Natural killer cell (primary cell): ENCODE results near the gene IKBIP. TPM values are rescaled to one million over a fixed set of nuclear protein-coding genes. Genes with fewer than 3 reads are reported as not detected.

Experiments
- ATAC-seq, 3 donors: fragments of 150-1000 bp in 2 of 3; fragments of 200-7000 bp in 1 of 3; cut with Tn5 transposase; 1 replicate in 1 of 3; 2 replicates in 2 of 3; pipeline ENCODE4 v1.10.0; 2021; ENCODE audit warnings: mild to moderate bottlenecking in 2 of 3, moderate library complexity in 2 of 3
- DNase-seq, 2 donors: peaks; one replicate each; pipeline versions ENCODE4 v3.0.0 to v3.0.0-alpha.2; 2013 to 2021; ENCODE audit warnings: mixed read lengths in 1 of 2
- H3K27ac ChIP-seq: one replicate; pipeline ENCODE4 v1.5.1; 2013; ENCODE audit warnings: mild to moderate bottlenecking, low read length
- H3K27me3 ChIP-seq: one replicate; pipeline ENCODE4 v1.6.1; 2013; ENCODE audit warnings: low read length; ENCODE audit not compliant: control insufficient read depth, insufficient read depth
- H3K36me3 ChIP-seq: one replicate; pipeline ENCODE4 v1.6.1; 2013; ENCODE audit warnings: low read length; ENCODE audit not compliant: control insufficient read depth, insufficient read depth
- H3K4me1 ChIP-seq: one replicate; pipeline ENCODE4 v1.6.1; 2013; ENCODE audit warnings: low read length; ENCODE audit not compliant: control insufficient read depth, insufficient read depth
- H3K4me3 ChIP-seq: one replicate; pipeline ENCODE4 v1.5.1; 2013; ENCODE audit warnings: low read length
- H3K9me3 ChIP-seq: one replicate; pipeline ENCODE4 v1.6.1; 2013; ENCODE audit warnings: low read length; ENCODE audit not compliant: control insufficient read depth, insufficient read depth
- H3K27ac Mint-ChIP-seq, 2 donors: one replicate each; pipeline ENCODE4 v1.8.0; 2022; ENCODE audit warnings: mild to moderate bottlenecking in 2 of 2, mixed read lengths in 2 of 2, moderate library complexity in 1 of 2
- H3K27me3 Mint-ChIP-seq, 2 donors: one replicate each; pipeline ENCODE4 v1.8.0; 2022; ENCODE audit warnings: low read depth in 2 of 2, mixed read lengths in 2 of 2
- H3K36me3 Mint-ChIP-seq: one replicate; pipeline ENCODE4 v1.8.0; 2022; ENCODE audit warnings: mixed read lengths
- H3K4me1 Mint-ChIP-seq, 2 donors: one replicate each; pipeline ENCODE4 v1.8.0; 2022; ENCODE audit warnings: mixed read lengths in 2 of 2
- H3K4me3 Mint-ChIP-seq: one replicate; pipeline ENCODE4 v1.8.0; 2022; ENCODE audit warnings: mild to moderate bottlenecking, moderate library complexity, mixed read lengths
- H3K9me3 Mint-ChIP-seq, 2 donors: one replicate each; pipeline ENCODE4 v1.8.0; 2022; ENCODE audit warnings: mixed read lengths in 2 of 2
- WGBS: methylation state at CpG from one replicate; pipeline ENCODE4 v1.1.7; 2013; ENCODE audit warnings: missing lambda C conversion rate; ENCODE audit not compliant: insufficient coverage; 5-methylcytosine and 5-hydroxymethylcytosine counted together
- intact Hi-C: fragments of 100-400 bp; cut with micrococcal nuclease; formaldehyde crosslinking; loops from one replicate; pipeline ENCODE4 v1.14.2; 2022
- total RNA-seq, 4 donors: library from RNA; stranded (reverse); fragments of 120-200 nt in 1 of 4; gene quantifications; one replicate each; pipeline versions ENCODE4 v1.2.3 to v1.2.4, GENCODE V29; 2013 to 2022
- TF ChIP-seq, protein P1 (sequence below): fragments of 200-600 bp; IDR thresholded peaks from one replicate; pipeline ENCODE4 v1.8.0; 2022; ENCODE audit warnings: antibody characterized with exemption

The IKBIP gene
- total RNA-seq, 3 donors from 2014 or later (not counting 1 experiment from before 2014, with no cell fraction given) = 3.9 to 6.3 (median 4.6) TPM

DNA sequence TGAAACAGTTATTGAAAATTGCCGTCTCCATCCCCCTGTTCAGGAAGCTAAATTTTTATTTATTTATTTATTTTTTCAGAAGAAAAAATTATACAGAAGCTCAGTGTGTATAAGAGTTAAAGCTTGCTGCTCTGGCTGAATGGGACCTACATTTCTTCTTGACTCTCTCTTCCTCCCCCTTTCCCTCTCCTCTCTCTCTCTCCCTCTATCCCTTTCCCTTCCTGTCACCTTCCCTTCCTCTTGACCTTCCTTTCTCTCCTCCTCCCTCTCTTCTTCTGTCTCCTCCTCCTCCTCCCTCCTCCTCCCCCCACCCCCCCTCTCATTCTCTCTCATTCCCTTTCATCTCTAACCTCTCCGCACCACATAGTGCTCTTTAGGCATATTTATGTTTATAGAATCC lies 39.6 kb upstream of the IKBIP start:
- peaks cover 63% of the 10 kb centered on the region for H3K36me3 ChIP-seq
- no CpG with 5 or more reads among the region's 2 CpGs for WGBS
- intact Hi-C loops = no loop called here
- H3K4me1 ChIP-seq = no peaks in the 10 kb centered on the region
- no peak overlapping the region for H3K4me3 Mint-ChIP-seq
- H3K36me3 Mint-ChIP-seq = peaks cover 24% of the 10 kb centered on the region
- DNase-seq (no peak), ATAC-seq (no peak)
- no peak overlapping the region for H3K27ac Mint-ChIP-seq
- H3K9me3 Mint-ChIP-seq = no peaks in the 10 kb centered on the region
- H3K4me3 ChIP-seq = no peak overlapping the region
- H3K4me1 Mint-ChIP-seq = peaks cover 0 to 5% of the 10 kb centered on the region in 2 donors
- no peaks in the 10 kb centered on the region for H3K27me3 Mint-ChIP-seq
- H3K27ac ChIP-seq = no peak overlapping the region
- H3K9me3 ChIP-seq = no peaks in the 10 kb centered on the region
- H3K27me3 ChIP-seq = no peaks in the 10 kb centered on the region
- TF ChIP-seq, protein P1, sequence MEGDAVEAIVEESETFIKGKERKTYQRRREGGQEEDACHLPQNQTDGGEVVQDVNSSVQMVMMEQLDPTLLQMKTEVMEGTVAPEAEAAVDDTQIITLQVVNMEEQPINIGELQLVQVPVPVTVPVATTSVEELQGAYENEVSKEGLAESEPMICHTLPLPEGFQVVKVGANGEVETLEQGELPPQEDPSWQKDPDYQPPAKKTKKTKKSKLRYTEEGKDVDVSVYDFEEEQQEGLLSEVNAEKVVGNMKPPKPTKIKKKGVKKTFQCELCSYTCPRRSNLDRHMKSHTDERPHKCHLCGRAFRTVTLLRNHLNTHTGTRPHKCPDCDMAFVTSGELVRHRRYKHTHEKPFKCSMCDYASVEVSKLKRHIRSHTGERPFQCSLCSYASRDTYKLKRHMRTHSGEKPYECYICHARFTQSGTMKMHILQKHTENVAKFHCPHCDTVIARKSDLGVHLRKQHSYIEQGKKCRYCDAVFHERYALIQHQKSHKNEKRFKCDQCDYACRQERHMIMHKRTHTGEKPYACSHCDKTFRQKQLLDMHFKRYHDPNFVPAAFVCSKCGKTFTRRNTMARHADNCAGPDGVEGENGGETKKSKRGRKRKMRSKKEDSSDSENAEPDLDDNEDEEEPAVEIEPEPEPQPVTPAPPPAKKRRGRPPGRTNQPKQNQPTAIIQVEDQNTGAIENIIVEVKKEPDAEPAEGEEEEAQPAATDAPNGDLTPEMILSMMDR = no peak

- H3K9me3 Mint-ChIP-seq = no peaks in the 10 kb centered on the region
- H3K27ac Mint-ChIP-seq = no peak overlapping the region
- no peak overlapping the region for H3K4me3 Mint-ChIP-seq
- DNase-seq (no peak), ATAC-seq (no peak)
- TF ChIP-seq, protein P1 = no peak
- no peaks in the 10 kb centered on the region for H3K27me3 Mint-ChIP-seq
- intact Hi-C loops = no loop called here
- H3K4me1 Mint-ChIP-seq = no peaks in the 10 kb centered on the region
- Histone ChIP-seq H3K36me3 (peaks cover 77% of the 10 kb centered on the region), H3K27me3 (no peaks in the 10 kb centered on the region), H3K4me3 (no peak overlapping the region), H3K4me1 (no peaks in the 10 kb centered on the region), H3K27ac (no peak overlapping the region), H3K9me3 (no peaks in the 10 kb centered on the region)
- peaks cover 14% of the 10 kb centered on the region for H3K36me3 Mint-ChIP-seq
- 96% methylated on average over 15 of the region's 15 CpGs for WGBS
These were observed 35.0 kb upstream of the IKBIP start for GRCh38 chr12:98679611-98680005.

GRCh38 chr12:98678946-98679610 lies 34.5 kb upstream of the IKBIP start:
- no peaks in the 10 kb centered on the region for H3K9me3 Mint-ChIP-seq
- Histone ChIP-seq H3K27ac (no peak overlapping the region), H3K9me3 (no peaks in the 10 kb centered on the region), H3K4me1 (no peaks in the 10 kb centered on the region), H3K27me3 (no peaks in the 10 kb centered on the region), H3K36me3 (peaks cover 78% of the 10 kb centered on the region), H3K4me3 (no peak overlapping the region)
- no peak overlapping the region for H3K27ac Mint-ChIP-seq
- peaks cover 12% of the 10 kb centered on the region for H3K36me3 Mint-ChIP-seq
- H3K4me3 Mint-ChIP-seq = no peak overlapping the region
- intact Hi-C loops = no loop called here
- DNase-seq (no peak), ATAC-seq (no peak)
- TF ChIP-seq, protein P1 = no peak
- H3K4me1 Mint-ChIP-seq = no peaks in the 10 kb centered on the region
- no peaks in the 10 kb centered on the region for H3K27me3 Mint-ChIP-seq
- WGBS = 96% methylated on average over 7 of the region's 7 CpGs
